NCI-H345 treated with DMSO at 0.1 percent for 48 hours (cell line): Measurements from ENCODE around the gene CDKAL1.

Source experiments
- DNase-seq: peaks from one replicate; lab custom pipeline; 2025; ENCODE audit not compliant: unreplicated experiment; lab: John Stamatoyannopoulos, UW

Gene CDKAL1

DNA sequence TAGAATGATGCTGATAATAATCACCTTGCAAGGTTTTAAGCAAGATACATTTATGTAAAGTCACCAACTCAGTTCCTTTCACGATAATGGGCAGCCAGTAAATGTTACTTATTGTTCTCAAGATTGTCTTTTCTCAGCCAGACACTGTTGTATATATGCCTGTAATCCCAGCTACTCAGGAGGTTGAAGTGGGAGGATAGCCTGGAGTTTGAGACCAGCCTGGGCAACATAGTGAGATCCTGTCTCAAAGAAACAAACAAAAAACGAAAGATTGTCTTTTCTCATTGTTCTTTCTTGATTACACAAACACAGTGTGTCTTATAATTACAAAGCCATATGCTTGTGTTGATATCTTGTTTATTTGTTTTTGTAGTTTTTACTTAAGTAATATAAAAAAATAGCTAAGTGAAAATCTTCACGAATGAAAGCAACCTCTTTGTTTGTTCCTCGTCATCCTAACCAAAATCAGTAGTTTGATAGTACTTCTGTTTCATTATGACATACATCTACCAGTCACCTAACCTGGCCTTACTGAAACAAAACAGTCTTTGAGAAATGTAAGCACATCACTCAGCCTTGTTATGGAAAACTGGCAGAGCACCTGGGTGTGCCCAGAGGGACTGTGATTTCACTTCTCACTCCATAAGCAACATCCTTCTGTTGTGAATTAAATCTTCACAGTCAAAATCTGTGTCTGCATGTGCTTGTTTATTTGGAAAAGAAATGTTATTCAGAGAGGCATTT, 623.1 kb downstream of the CDKAL1 start:
- DNase-seq: no peak

DNA sequence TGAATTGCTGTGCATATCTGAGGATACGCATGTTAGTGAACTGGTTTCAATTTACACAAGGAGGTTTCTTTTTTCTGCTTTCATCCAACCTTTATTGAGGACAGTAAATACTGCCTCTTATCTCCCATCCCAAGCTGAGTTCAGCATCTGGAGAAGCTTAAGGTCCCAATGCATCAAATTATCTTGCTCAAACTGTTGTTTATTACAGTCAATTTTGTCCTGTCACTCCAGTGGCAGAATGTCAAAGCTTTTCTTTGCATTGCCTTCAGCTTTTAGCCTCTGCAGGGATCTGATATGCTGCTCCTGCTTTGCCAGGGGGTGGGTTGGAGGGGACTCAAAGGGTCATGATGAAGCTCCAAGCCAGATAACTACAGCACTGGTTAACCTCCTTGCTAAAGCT, 623.9 kb downstream of the CDKAL1 start:
- DNase-seq: no peak

DNA sequence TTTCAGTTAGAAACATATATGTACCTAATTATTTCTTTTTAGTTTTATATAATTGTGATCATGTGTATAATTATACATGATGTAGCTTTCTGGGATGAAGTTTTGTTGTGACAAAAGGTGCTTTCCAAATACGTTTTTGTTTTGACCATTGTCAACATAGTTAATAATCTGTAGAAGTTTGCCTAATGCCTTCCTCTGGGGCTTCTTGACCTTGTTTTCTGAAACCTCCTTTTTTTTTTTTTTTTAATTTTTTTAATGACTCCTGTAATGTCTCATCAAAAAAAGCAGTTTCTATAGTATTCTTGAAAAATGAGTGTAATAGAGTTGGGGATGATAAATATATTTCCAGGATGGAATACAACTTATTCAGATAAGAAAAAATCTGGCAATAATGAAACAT, 624.6 kb downstream of the CDKAL1 start:
- DNase-seq: no peak

DNA sequence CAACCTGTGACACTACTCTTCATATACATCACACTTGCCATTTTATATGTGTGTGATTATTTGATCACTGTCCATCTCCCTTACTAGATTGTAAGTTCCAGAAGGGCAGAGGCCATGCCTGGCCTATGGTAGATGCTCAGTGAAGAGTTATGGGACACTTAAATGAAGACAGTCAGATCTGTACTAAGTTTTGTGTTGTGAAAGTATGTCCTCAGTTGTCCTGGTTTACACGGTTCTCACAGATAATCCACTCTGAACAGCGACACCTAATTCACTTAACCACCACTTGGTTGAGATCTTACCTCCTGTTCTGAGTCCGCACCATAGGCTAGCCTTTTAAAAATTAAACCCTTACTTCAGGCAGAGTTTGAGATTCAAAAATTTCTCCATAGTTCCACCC, 625.2 kb downstream of the CDKAL1 start:
- DNase-seq: no peak

DNA sequence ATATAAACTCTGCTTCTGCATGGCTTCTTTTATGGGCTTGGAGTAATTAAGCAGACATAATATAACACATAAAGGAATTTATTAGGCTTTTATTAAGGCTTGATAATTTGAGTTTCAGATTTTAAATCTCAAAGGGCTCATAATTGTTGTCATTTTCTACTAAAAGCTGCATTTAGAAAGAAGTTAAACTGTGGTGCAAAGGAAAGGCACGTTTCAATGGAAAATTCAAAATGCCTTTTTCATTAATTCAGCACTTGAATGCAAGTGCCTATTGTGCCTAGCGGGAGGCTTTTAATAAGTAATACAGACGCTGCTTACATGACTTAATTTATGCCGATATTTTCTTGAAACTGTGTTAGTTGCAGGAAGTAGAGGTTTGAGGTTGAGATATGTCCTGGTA, 627.5 kb downstream of the CDKAL1 start:
- no peak for DNase-seq

DNA sequence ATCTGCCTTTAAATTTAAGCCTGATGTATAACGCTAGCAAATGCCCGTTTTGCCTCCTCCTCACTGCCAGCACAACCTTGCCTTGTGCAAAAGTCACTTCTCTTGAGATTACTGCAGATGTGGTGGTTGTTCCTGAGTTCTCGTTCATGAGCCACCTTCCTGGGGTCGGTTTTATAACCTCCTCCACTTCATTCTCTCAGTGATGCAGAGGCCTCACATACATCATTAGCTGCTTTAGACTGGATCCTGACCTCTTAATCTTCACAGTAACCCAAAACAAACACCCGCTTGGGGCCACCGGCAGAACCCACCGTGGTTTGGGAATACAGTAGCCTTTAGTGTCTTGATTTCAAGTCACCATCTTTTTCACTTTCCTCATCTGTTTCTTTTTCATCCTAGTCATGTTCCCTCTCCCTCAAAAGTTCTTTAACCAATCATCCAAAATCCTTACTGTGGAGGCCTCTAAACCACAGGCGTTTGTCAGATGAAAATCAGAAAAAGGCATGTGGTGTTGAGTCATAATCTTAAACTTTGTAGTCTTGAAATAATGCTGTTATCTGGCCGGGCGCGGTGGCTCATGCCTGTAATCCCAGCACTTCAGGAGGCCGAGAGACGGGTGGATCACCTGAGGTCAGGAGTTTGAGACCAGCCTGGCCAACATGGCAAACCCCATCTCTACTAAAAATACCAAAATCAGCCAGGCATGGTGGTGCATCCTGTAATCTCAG, 629.0 kb downstream of the CDKAL1 start:
- DNase-seq: no peak

DNA sequence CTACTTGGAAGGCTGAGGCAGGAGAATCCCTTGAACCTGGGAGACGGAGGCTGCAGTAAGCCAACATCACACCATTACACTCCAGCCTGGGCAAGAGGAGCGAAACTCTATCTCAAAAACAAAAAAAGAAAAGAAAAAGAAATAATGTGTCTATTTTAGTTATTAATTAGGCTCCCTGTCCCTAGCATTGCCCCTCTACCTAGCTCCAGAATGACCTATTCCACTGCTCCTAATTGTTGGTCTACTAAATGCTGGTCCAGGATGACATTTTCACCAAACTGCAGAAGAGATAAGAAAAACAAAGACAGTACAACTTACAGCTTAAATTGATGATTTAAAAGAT, 629.6 kb downstream of the CDKAL1 start:
- no peak for DNase-seq

DNA sequence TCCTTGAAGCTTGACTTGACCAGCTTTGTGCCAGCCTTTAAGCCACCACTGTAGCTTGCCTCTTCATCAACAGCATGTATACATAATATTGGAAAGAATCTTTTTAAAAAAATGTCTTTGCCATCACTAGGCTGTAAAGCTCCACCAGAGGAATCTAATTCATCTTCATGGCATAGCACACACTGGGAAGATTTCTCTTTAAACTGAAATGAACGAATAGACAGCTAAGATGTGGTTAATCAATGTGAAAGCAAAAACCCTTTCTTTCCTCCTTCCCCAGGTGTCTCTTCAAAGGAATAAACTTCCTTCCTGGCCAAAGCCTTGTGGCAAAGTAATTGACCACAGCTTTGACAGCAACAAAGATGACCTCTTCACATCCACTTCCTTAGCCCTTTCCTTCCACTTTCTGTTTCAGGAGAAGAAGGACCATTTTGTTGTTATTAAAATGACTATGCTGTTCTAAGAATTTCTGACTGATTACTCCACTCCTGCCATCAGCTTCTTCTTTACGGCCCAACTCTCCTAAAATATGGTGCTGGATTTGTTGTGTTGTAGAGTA, 630.6 kb downstream of the CDKAL1 start:
- DNase-seq: no peak

DNA sequence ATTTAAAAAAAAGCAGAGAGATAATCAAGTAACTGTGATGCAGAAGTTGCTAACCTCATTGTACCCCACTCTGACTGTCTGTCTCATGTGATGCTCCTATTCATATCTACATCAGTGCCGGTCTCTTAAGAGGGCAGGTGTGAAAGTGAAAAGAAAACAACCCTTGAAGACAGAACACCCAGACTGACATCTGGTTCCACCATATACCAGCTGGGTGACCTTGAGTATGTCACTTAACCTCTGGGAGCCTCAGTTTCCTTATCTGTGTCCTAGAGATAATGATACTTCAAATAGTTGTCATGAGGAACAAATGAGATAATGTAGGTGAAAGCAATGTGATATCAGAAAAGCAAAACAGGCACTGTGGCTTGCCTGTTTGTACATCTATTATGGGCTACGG, 632.5 kb downstream of the CDKAL1 start:
- DNase-seq: no peak

DNA sequence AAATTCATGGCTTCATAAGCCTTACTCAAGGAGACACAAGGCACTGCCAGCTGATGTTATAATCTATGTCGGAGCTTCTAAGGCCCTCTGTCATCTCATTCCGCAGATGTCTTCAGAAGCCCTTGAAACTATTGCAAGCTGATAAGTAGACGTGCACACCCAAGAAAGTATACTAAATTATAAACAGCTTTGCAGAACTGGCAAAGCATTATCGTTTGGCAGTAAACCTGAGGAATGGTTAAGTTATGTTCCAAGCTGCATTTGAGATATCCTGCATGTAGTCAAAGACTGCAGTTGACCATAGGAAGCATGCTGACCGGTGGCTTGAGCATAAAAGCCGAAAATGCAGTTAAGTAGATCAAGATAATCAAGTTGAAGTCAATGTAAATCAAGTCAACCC, 633.5 kb downstream of the CDKAL1 start:
- no peak for DNase-seq

DNA sequence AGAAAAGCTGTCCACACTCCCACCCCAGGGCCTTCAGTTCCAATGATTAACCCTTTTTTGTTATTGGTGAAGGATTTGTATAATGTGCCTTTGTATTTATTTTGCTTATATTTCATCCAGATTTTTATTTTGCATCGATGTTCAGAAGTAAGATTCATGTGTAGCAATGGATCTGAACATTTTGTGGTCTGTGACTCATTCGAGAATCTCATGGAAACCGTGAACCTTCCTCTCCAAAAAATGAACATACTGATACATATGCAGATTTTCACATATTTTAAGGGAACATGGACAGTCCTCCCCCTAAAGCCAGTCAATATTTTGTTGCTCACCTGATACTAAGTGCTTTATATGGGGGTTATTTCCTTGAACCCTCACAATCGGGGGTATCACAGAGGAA, 637.5 kb downstream of the CDKAL1 start:
- DNase-seq: no peak

DNA sequence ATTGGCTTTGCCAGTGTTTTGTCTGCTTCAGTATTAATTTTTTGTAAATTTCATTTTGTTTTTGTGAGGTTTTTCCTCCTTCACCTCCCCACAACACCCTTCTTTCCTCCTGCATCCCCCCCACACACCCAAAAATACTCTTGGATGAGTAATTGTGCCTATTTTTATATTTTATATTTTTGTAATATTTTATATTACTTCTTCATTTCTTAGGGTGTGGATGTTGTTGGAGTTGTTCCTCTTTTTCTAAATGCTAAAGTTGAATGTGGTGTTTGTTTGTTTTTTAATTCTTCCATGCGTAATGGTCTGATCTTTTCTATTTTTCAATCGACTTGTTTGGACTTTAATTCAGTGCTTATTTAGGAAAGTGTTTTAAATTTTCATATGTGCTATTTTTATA, 638.8 kb downstream of the CDKAL1 start:
- DNase-seq: no peak

DNA sequence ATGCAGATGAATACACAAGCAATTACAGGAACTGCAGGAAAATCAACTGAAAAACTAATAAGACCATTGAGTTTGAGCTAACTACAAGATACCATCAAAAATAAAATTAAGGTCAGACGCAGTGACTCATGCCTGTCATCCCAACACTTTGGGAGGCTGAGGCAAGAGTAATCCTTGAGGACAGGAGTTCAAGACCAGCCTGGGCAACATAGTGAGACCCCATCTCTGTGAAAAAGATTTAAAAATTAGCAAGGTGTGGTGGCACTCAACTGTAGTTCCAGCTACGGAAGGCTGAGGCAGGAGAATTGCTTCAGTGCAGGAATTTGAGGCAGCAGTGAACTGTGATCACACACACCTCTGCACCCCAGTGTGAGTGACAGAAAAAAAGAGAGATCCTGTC, 639.4 kb downstream of the CDKAL1 start:
- DNase-seq: no peak

DNA sequence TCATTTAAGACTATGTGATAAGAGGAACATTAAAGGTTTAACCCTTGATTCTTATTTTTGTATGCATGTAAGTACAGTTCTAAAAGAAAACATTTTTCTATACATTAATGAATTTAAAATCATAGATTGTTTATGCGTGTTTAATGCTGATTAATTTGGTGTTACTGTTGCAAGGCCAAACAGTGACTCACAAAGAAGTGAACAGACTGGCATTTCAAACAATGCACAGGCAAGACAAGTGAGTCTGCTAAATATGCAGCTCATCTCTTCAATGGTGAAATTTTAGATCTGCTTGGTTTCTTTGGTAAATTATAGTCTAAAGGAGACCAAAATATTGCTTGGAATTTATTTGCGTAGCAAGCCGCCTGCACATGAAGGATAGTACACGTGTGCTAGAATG, 641.9 kb downstream of the CDKAL1 start:
- no peak for DNase-seq

DNA sequence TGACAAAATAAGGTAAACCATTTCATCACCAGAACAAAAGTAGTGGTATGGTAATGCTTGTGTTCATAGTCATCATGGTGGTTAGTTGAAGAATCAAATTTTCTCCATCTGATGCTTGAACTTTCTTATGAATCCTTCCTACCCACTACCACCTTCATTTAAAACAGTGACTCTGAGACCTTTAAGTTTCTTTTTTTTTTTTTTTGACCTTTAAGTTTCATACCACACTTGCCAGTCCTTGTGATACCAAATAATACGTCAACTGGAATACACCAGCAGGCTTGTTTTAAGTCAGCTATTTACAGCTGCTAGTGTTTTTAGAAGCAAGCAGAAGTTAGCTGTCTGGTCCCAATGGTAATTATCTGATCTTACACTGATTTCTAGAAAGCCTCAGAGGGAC, 645.9 kb downstream of the CDKAL1 start:
- DNase-seq: no peak

DNA sequence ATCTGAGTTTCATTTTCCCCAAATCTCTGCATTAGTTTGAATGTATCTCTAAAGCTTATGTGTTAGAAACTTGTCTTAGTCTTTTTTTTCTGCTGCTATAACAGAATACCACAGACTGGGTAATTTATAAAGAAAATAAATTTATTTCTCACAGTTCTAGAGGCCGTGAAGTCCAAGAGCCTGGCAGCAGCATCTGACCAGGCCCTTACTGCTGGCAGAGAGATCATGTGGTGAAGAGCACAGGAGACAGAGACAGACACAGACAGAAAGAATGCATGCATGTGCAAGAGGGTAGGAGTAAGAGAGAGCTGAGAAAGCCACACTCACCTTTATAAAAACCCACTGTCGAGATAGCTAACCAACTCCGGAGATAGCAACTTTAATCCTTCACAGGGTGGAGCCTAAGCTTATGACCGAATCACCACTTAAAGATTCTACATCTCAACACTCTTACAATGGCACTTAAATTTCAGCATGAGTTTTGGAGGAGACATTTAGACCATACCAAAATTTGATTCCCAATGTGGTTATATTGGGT, 646.6 kb downstream of the CDKAL1 start:
- DNase-seq: no peak

DNA sequence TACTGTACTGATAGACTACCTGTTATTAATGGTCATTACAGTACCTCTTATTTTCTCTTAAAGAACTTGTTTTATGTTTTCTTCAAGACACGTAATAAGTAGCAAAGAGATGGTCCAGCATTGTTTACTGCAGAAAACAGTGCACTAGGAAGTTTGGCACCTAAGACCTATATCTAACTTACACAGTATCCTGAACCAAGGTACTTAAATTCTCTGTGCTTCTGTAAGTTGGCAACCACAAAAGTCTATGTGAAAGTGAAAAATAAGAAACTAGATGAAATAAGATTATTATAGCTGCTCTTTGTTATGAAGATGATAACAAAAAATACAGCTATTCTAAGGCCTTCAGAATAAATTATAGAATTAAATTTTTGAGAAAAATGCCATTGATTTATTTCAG, 647.6 kb downstream of the CDKAL1 start:
- DNase-seq: no peak

DNA sequence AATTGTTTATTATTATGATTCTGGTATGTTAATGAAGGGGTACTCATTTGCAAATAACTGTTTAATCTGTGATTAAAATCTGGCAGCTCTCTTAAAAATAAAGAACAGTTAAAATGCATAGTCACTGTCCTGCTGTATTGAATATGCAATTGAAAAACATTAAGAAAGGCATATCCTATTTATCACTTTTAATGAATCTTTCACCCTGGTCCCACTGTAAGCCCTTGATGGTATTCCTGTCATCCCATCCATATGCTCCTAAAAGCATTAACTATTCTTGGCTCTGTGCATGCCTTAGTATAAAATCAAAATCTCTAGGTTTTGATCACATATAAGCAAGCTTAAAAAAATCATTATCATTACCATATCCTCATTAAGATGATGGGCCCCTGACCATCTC, 648.3 kb downstream of the CDKAL1 start:
- no peak for DNase-seq

DNA sequence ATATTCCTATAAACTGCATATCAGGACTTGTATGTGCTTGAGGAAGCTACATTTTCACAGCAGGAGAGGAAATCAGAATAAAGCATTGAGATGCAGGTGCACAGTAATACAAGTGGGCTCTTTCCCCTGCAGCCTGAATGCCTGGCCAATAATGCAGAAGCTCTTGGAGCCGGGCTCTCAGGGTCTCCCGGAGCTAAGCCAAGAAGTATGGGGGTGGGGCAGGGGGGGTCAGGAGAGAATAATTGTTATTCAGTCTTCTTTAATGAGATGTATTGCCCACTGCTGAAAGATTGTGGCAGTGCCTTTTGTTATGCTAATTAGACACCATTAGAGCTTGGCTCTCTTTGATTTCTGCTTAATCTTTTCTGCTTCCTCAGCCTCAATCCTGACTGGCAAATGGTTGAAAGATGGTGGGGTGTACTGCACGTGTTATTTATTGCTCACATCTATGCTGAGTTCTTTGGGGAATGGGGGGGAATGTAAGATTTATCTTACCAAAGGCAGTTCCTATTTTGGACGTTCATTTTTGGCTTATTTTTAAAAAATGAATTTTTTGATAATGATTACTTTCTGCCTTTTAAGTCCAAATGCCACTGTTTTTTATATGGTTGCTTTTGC, 651.7 kb downstream of the CDKAL1 start:
- DNase-seq: peak; percentile 99

DNA sequence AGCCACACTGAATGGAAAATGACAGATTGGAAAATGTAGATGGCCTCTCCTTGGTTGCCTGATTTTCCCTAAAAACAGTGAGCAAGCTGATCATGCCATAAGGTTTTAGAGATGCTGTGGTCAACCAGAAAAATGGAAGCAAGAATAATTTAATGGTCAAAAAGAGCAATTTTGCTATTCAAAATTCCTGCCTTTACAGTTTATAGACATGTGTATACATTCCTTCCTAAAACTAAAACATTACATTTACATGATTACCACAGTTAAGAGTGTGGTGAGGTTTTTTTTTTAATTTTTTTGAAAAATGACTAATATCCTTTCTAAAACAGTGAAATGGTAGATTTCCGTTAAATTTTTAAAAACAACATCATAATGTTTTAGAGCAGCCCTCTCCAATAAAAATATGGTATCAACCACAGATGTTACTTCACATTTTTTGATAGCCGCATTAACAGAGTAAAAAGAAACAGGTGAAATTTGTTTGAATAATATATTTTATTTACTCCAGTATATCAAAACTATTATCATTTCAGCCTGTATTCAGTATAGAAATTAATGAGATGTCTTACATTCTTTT, 652.3 kb downstream of the CDKAL1 start:
- no peak for DNase-seq

DNA sequence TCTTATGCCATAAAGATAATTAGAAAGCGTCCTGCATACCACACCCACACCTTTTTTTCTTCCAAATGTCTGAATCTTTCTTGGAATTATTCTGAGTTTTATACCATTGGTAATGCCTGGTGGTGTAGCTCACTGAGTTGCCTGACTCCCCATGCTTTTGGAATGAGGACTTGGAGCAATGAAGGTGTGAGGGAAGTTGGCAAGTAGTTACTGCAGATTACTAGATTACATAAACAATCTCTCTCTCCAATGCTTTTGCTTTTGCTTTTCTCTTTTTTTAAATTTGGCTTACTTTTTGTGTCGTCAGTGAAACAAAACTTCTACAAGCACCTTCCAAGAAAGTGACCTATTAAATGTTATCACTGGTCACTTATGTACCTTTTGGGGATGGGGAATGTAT, 653.2 kb downstream of the CDKAL1 start:
- DNase-seq: no peak
